HEK293 (cell line): ENCODE data around the gene KLRF1.

Source experiments
- CTCF ChIA-PET: fragments of 350-600 bp; formaldehyde crosslinking; extraction: SDS; loops from one replicate; lab custom pipeline; 2021; ENCODE audit warnings: antibody characterized with exemption; lab: Yijun Ruan, JAX
- POLR2A ChIA-PET: fragments of 300-600 bp; formaldehyde crosslinking; extraction: SDS; loops from one replicate; lab custom pipeline; 2020; ENCODE audit warnings: antibody characterized with exemption, inconsistent platforms; lab: Yijun Ruan, JAX
- H3K27ac ChIP-seq: fragments of 200-500 bp; sonication (Bioruptor generic); 2 replicates; pipeline ENCODE4 v1.5.1; 2014; ENCODE audit warnings: low read depth, low read length, control low read depth, inconsistent platforms; ENCODE audit errors: extremely low read depth
- H3K36me3 ChIP-seq, 2 experiments: fragments of 200-500 bp in 1 of 2; sonication (Bioruptor generic) in 1 of 2; 1 replicate in 1 of 2; 2 replicates in 1 of 2; pipeline ENCODE4 v1.5.1; 2014 to 2017; ENCODE audit warnings: inconsistent platforms in 2 of 2, low read length in 2 of 2; ENCODE audit not compliant: control insufficient read depth in 2 of 2, insufficient read depth in 1 of 2
- H3K4me1 ChIP-seq: fragments of 200-500 bp; sonication (Bioruptor generic); 2 replicates; pipeline ENCODE4 v1.5.1; 2014; ENCODE audit warnings: mild to moderate bottlenecking, low read length, inconsistent platforms; ENCODE audit not compliant: control insufficient read depth, insufficient read depth
- H3K4me3 ChIP-seq: 2 replicates; pipeline ENCODE4 v1.5.1; 2011; ENCODE audit warnings: low read depth, mild to moderate bottlenecking, control low read depth, low read length, moderate library complexity
- H3K9me3 ChIP-seq: fragments of 200-500 bp; sonication (Bioruptor generic); 2 replicates; pipeline ENCODE4 v1.5.1; 2014; ENCODE audit warnings: low read depth, low read length, inconsistent platforms; ENCODE audit not compliant: control insufficient read depth, insufficient read depth
- GFI1B ChIP-seq: fragments of 450-650 bp; formaldehyde crosslinking; IDR thresholded peaks from 2 replicates; pipeline ENCODE4 v1.5.1; 2016; ENCODE audit warnings: missing biosample characterization, missing genetic modification characterization
- GLI4 ChIP-seq: fragments of 450-650 bp; formaldehyde crosslinking; IDR thresholded peaks from 2 replicates; pipeline ENCODE4 v1.5.1; 2016; ENCODE audit warnings: missing biosample characterization, missing genetic modification characterization
- GLIS2 ChIP-seq: fragments of 450-650 bp; formaldehyde crosslinking; IDR thresholded peaks from 2 replicates; pipeline ENCODE4 v1.5.1; 2016; ENCODE audit warnings: missing biosample characterization, missing genetic modification characterization
- HOXC10 ChIP-seq: sonication (generic); formaldehyde crosslinking; IDR thresholded peaks from 2 replicates; pipeline ENCODE4 v1.8.1; 2023; ENCODE audit warnings: mild to moderate bottlenecking, missing genetic modification reagents
- KLF7 ChIP-seq: fragments of 450-650 bp; formaldehyde crosslinking; IDR thresholded peaks from 2 replicates; pipeline ENCODE4 v1.5.1; 2016; ENCODE audit warnings: missing biosample characterization, missing genetic modification characterization, borderline replicate concordance
- MZF1 ChIP-seq: fragments of 450-650 bp; formaldehyde crosslinking; IDR thresholded peaks from 2 replicates; pipeline ENCODE4 v1.5.1; 2017; ENCODE audit warnings: missing biosample characterization, missing genetic modification characterization, borderline replicate concordance
- PRDM1 ChIP-seq: fragments of 450-650 bp; formaldehyde crosslinking; IDR thresholded peaks from 2 replicates; pipeline ENCODE4; 2016; ENCODE audit warnings: missing biosample characterization, missing genetic modification characterization
- SP2 ChIP-seq: fragments of 450-650 bp; formaldehyde crosslinking; IDR thresholded peaks from 2 replicates; pipeline ENCODE4 v1.5.1; 2016; ENCODE audit warnings: missing biosample characterization, missing genetic modification characterization
- TRIM28 ChIP-seq: IDR thresholded peaks from 2 replicates; pipeline ENCODE4 v1.6.1; 2011; ENCODE audit warnings: low read length, control low read depth, borderline replicate concordance
- ZBTB26 ChIP-seq: fragments of 450-650 bp; formaldehyde crosslinking; optimal IDR thresholded peaks from 2 replicates; pipeline ENCODE3; 2016; ENCODE audit warnings: missing biosample characterization, mild to moderate bottlenecking, missing genetic modification characterization
- ZNF10 ChIP-seq: fragments of 450-650 bp; formaldehyde crosslinking; IDR thresholded peaks from 2 replicates; pipeline ENCODE4 v1.5.1; 2017; ENCODE audit warnings: missing biosample characterization, missing genetic modification characterization
- ZNF121 ChIP-seq: fragments of 450-650 bp; formaldehyde crosslinking; IDR thresholded peaks from 2 replicates; pipeline ENCODE4 v1.5.1; 2016; ENCODE audit warnings: missing biosample characterization, missing genetic modification characterization
- ZNF132 ChIP-seq: fragments of 450-650 bp; formaldehyde crosslinking; IDR thresholded peaks from 2 replicates; pipeline ENCODE4 v1.5.1; 2017; ENCODE audit warnings: missing biosample characterization, missing genetic modification characterization, borderline replicate concordance
- ZNF146 ChIP-seq: fragments of 450-650 bp; formaldehyde crosslinking; IDR thresholded peaks from 2 replicates; pipeline ENCODE4 v1.5.1; 2016; ENCODE audit warnings: missing biosample characterization, missing genetic modification characterization
- ZNF248 ChIP-seq: fragments of 450-650 bp; formaldehyde crosslinking; IDR thresholded peaks from 2 replicates; pipeline ENCODE4 v1.5.1; 2017; ENCODE audit warnings: missing biosample characterization, missing genetic modification characterization
- ZNF311 ChIP-seq: fragments of 450-650 bp; formaldehyde crosslinking; IDR thresholded peaks from 2 replicates; pipeline ENCODE4 v1.5.1; 2017; ENCODE audit warnings: missing biosample characterization, missing genetic modification characterization, borderline replicate concordance
- ZNF324 ChIP-seq: fragments of 450-650 bp; formaldehyde crosslinking; IDR thresholded peaks from 2 replicates; pipeline ENCODE4 v1.5.1; 2016; ENCODE audit warnings: missing biosample characterization, missing genetic modification characterization
- ZNF366 ChIP-seq: fragments of 450-650 bp; formaldehyde crosslinking; conservative IDR thresholded peaks from 2 replicates; pipeline ENCODE4 v1.5.1; 2016; ENCODE audit warnings: missing biosample characterization, missing genetic modification characterization
- ZNF473 ChIP-seq: fragments of 450-650 bp; formaldehyde crosslinking; IDR thresholded peaks from 2 replicates; pipeline ENCODE4 v1.5.1; 2017; ENCODE audit warnings: missing biosample characterization, missing genetic modification characterization
- ZNF501 ChIP-seq: fragments of 450-650 bp; formaldehyde crosslinking; IDR thresholded peaks from 2 replicates; pipeline ENCODE4 v1.5.1; 2016; ENCODE audit warnings: missing biosample characterization, missing genetic modification characterization
- ZNF549 ChIP-seq: fragments of 450-650 bp; IDR thresholded peaks from 2 replicates; pipeline ENCODE4 v1.5.1; 2018; ENCODE audit warnings: missing biosample characterization, missing genetic modification characterization, mild to moderate bottlenecking, inconsistent platforms, moderate library complexity
- ZNF555 ChIP-seq: fragments of 450-650 bp; formaldehyde crosslinking; conservative IDR thresholded peaks from 2 replicates; pipeline ENCODE4 v1.5.1; 2017; ENCODE audit warnings: missing biosample characterization, mild to moderate bottlenecking, missing genetic modification characterization, inconsistent platforms
- ZNF561 ChIP-seq: fragments of 450-650 bp; IDR thresholded peaks from 2 replicates; pipeline ENCODE4 v1.5.1; 2018; ENCODE audit warnings: missing biosample characterization, missing genetic modification characterization, borderline replicate concordance
- ZNF621 ChIP-seq: fragments of 450-650 bp; formaldehyde crosslinking; IDR thresholded peaks from 2 replicates; pipeline ENCODE4 v1.5.1; 2017; ENCODE audit warnings: missing biosample characterization, missing genetic modification characterization
- ZNF624 ChIP-seq: fragments of 450-650 bp; formaldehyde crosslinking; IDR thresholded peaks from 2 replicates; pipeline ENCODE4 v1.5.1; 2017; ENCODE audit warnings: missing biosample characterization, missing genetic modification characterization
- ZNF701 ChIP-seq: fragments of 450-650 bp; formaldehyde crosslinking; IDR thresholded peaks from 2 replicates; pipeline ENCODE4 v1.5.1; 2016; ENCODE audit warnings: missing biosample characterization, missing genetic modification characterization
- ZNF707 ChIP-seq: fragments of 450-650 bp; formaldehyde crosslinking; IDR thresholded peaks from 2 replicates; pipeline ENCODE4 v1.5.1; 2016; ENCODE audit warnings: missing biosample characterization, missing genetic modification characterization
- TF ChIP-seq, protein P1 (sequence below): fragments of 450-650 bp; IDR thresholded peaks from 2 replicates; pipeline ENCODE4 v1.5.1; 2018; ENCODE audit warnings: missing biosample characterization, missing genetic modification characterization

The KLRF1 gene

DNA sequence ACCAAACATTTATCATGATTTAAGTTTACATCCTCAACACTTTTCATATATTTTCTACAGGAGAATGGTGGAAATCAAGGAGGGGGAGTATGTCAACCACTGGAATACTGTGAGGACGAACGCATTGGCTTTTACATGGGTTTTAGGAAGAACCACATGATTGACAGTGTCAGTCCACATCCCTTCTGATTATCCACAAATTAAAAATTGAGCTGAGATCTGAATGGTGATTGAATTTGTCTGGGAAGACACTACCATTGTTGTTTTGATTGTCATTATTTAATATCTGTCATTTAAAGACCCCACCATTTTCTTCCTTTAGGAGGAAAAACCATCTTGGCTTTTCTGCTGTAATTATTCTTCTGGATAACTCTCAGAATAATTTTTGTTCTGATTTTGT, 31.3 kb upstream of the KLRF1 start:
- no peak overlapping the region for H3K4me3 ChIP-seq
- H3K4me1 ChIP-seq: no peaks in the 10 kb centered on the region
- H3K36me3 ChIP-seq: no peaks in the 10 kb centered on the region
- no peak overlapping the region for H3K27ac ChIP-seq
- no peaks in the 10 kb centered on the region for H3K9me3 ChIP-seq
- POLR2A ChIA-PET: no interaction called here
- CTCF ChIA-PET: interaction anchor here (2.1 to 6.9 kb wide), 2 partner anchors 17 to 45 kb away, joined by 9 to 40 read pairs; no protein-coding TSS in a partner anchor
- TF ChIP-seq ZNF366 (tag by site-specific recombination): no peak
- TF ChIP-seq ZNF624 (tag by site-specific recombination): no peak
- no peak for TF ChIP-seq PRDM1 (tag by site-specific recombination)
- no peak for TF ChIP-seq TRIM28
- no peak for TF ChIP-seq ZNF10 (tag by site-specific recombination)
- no peak for TF ChIP-seq ZNF707 (tag by site-specific recombination)
- TF ChIP-seq ZNF121 (tag by site-specific recombination): no peak
- TF ChIP-seq GFI1B: no peak
- no peak for TF ChIP-seq ZNF311
- no peak for TF ChIP-seq ZNF561 (tag by site-specific recombination)
- no peak for TF ChIP-seq ZNF473
- TF ChIP-seq KLF7: no peak
- TF ChIP-seq ZNF501 (tag by site-specific recombination): no peak
- TF ChIP-seq HOXC10 (CRISPR knock-in tag): no peak
- no peak for TF ChIP-seq ZNF324 (tag by site-specific recombination)
- TF ChIP-seq ZNF555 (tag by site-specific recombination): no peak
- no peak for TF ChIP-seq ZNF248 (tag by site-specific recombination)
- no peak for TF ChIP-seq ZBTB26 (tag by site-specific recombination)

DNA sequence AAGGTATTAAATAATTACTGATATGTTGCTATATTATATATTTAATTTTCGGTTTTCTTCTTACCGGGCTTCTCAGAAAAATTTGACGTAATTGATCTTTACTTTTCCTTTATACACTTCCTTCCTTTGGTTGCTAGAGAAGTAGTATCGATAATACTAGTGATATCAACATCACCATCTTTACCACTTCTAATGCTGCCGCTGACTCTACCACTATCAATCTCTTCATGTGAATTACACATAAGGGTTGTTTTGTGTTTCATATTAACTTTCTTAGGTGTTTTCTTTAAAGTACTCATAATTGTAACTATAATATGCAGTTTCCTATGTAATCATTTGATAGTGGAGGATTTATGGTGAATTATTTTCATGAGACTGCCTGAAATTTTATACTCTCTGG, 30.9 kb upstream of the KLRF1 start:
- Histone ChIP-seq H3K36me3 (no peaks in the 10 kb centered on the region), H3K4me1 (no peaks in the 10 kb centered on the region), H3K27ac (no peak overlapping the region), H3K4me3 (no peak overlapping the region), H3K9me3 (no peaks in the 10 kb centered on the region)
- ChIA-PET POLR2A (no interaction called here), CTCF (interaction anchor here (6.1 to 6.9 kb wide), 2 partner anchors 16 to 45 kb away, joined by 40 to 99 read pairs; no protein-coding TSS in a partner anchor)
- TF ChIP-seq, protein P1, sequence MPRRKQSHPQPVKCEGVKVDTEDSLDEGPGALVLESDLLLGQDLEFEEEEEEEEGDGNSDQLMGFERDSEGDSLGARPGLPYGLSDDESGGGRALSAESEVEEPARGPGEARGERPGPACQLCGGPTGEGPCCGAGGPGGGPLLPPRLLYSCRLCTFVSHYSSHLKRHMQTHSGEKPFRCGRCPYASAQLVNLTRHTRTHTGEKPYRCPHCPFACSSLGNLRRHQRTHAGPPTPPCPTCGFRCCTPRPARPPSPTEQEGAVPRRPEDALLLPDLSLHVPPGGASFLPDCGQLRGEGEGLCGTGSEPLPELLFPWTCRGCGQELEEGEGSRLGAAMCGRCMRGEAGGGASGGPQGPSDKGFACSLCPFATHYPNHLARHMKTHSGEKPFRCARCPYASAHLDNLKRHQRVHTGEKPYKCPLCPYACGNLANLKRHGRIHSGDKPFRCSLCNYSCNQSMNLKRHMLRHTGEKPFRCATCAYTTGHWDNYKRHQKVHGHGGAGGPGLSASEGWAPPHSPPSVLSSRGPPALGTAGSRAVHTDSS (tag by site-specific recombination): no peak
- TF ChIP-seq MZF1 (tag by site-specific recombination) (no peak), SP2 (tag by site-specific recombination) (no peak), ZNF549 (tag by site-specific recombination) (no peak), ZNF701 (tag by site-specific recombination) (no peak)
- TF ChIP-seq, all 188 proteins: peak for 0

- TF ChIP-seq ZNF621 (no peak), ZNF146 (no peak), GLIS2 (tag by site-specific recombination) (no peak), GLI4 (no peak), ZNF132 (tag by site-specific recombination) (no peak)
- TF ChIP-seq, all 188 proteins: peak for 0
- H3K27ac ChIP-seq: no peak overlapping the region
- no peaks in the 10 kb centered on the region for H3K36me3 ChIP-seq
- ChIA-PET CTCF (interaction anchor here (1.1 to 6.9 kb wide), 3 partner anchors 16 to 213 kb away, joined by 4 to 99 read pairs (median 40); no protein-coding TSS in a partner anchor), POLR2A (no interaction called here)
- no peaks in the 10 kb centered on the region for H3K4me1 ChIP-seq
- no peaks in the 10 kb centered on the region for H3K9me3 ChIP-seq
- no peak overlapping the region for H3K4me3 ChIP-seq
Observed at GRCh38 chr12:9796971-9797370, 30.3 kb upstream of the KLRF1 start.
